ENCODE data around the gene DAZAP1. TPM values are rescaled to one million over a fixed set of nuclear protein-coding genes. Genes with fewer than 3 reads are reported as not detected.

Gene DAZAP1
- total RNA-seq, 4 donors from 2014 or later: 45.3 to 75.4 (median 64.0) TPM

- peaks cover 63% of the 10 kb centered on the region for H3K27me3 ChIP-seq
- peaks cover 0 to 26% of the 10 kb centered on the region in 2 donors for H3K36me3 ChIP-seq
- no peak for ATAC-seq
- no peaks in the 10 kb centered on the region for H3K9me3 ChIP-seq
- H3K4me3 ChIP-seq: no peak overlapping the region
- TF ChIP-seq POLR2AphosphoS5 (IDR thresholded peaks at IDR 0.05) (no peak), CTCF (IDR thresholded peaks at IDR 0.05) (peak in 1 of 4 experiments; percentile 11)
- H3K27ac ChIP-seq: no peak overlapping the region
- peaks cover 0 to 48% (median 14%) of the 10 kb centered on the region in 3 donors for H3K4me1 ChIP-seq
- 50% methylated on average over 2 of the region's 48 CpGs; no CpG with 5 or more reads in 1 of the 2 donors for WGBS, 2 donors (ENCODE audit: low coverage in 1 of 2)
These were observed 49.8 kb downstream of the DAZAP1 start for GRCh38 chr19:1457031-1457739.

- no peak overlapping the region for H3K4me3 ChIP-seq
- H3K9me3 ChIP-seq: no peaks in the 10 kb centered on the region
- H3K36me3 ChIP-seq: peaks cover 0 to 26% of the 10 kb centered on the region in 2 donors
- no peak for ATAC-seq
- peaks cover 57% of the 10 kb centered on the region for H3K27me3 ChIP-seq
- 74% methylated on average over 6 of the region's 16 CpGs; no CpG with 5 or more reads in 1 of the 2 donors for WGBS, 2 donors (ENCODE audit: low coverage in 1 of 2)
- no peak for TF ChIP-seq CTCF (IDR thresholded peaks at IDR 0.05)
- TF ChIP-seq POLR2AphosphoS5 (IDR thresholded peaks at IDR 0.05): no peak
- TF ChIP-seq EP300 (IDR thresholded peaks at IDR 0.05): no peak
- no peak for TF ChIP-seq POLR2A (IDR thresholded peaks at IDR 0.05)
- peaks cover 0 to 41% (median 14%) of the 10 kb centered on the region in 3 donors for H3K4me1 ChIP-seq
- no peak overlapping the region for H3K27ac ChIP-seq
These were observed 50.5 kb downstream of the DAZAP1 start for GRCh38 chr19:1457892-1458291.

- H3K27ac ChIP-seq: no peak overlapping the region
- peaks cover 0 to 28% (median 6%) of the 10 kb centered on the region in 3 donors for H3K4me1 ChIP-seq
- no peak for ATAC-seq
- H3K9me3 ChIP-seq: no peaks in the 10 kb centered on the region
- H3K27me3 ChIP-seq: peaks cover 55% of the 10 kb centered on the region
- no peak overlapping the region for H3K4me3 ChIP-seq
- no peak for TF ChIP-seq EP300 (IDR thresholded peaks at IDR 0.05)
- no peak for TF ChIP-seq POLR2A (IDR thresholded peaks at IDR 0.05)
- TF ChIP-seq CTCF (IDR thresholded peaks at IDR 0.05): no peak
- TF ChIP-seq POLR2AphosphoS5 (IDR thresholded peaks at IDR 0.05): no peak
- WGBS, 2 donors (ENCODE audit: low coverage in 1 of 2): 50% methylated on average over 2 of the region's 9 CpGs; no CpG with 5 or more reads in 1 of the 2 donors
- H3K36me3 ChIP-seq: peaks cover 0 to 26% of the 10 kb centered on the region in 2 donors
These were observed 52.1 kb downstream of the DAZAP1 start for GRCh38 chr19:1459479-1459878.

GRCh38 chr19:1460033-1460995 lies 52.9 kb downstream of the DAZAP1 start:
- H3K4me1 ChIP-seq: peaks cover 0 to 22% (median 2%) of the 10 kb centered on the region in 3 donors
- peaks cover 0 to 29% of the 10 kb centered on the region in 2 donors for H3K36me3 ChIP-seq
- no peaks in the 10 kb centered on the region for H3K9me3 ChIP-seq
- H3K27ac ChIP-seq: no peak overlapping the region
- no peak overlapping the region for H3K4me3 ChIP-seq
- ATAC-seq: no peak
- peaks cover 55% of the 10 kb centered on the region for H3K27me3 ChIP-seq
- WGBS, 2 donors (ENCODE audit: low coverage in 1 of 2): 60 to 100% methylated on average over 1 of the region's 36 CpGs
- no peak for TF ChIP-seq POLR2A (IDR thresholded peaks at IDR 0.05)
- no peak for TF ChIP-seq CTCF (IDR thresholded peaks at IDR 0.05)
- TF ChIP-seq EP300 (IDR thresholded peaks at IDR 0.05): no peak

All from gastroesophageal sphincter (tissue), 4 donors.